ENCODE results near the gene PHB1. TPM values are rescaled to one million over a fixed set of nuclear protein-coding genes. Genes with fewer than 3 reads are reported as not detected.

The PHB1 gene
- polyA plus RNA-seq, 1 donor (not counting 4 experiments of a cell fraction or from before 2014, with no cell fraction given) = 395 TPM

GRCh38 chr17:49370971-49371834 is 43.5 kb downstream of the PHB1 start:
- Histone ChIP-seq H3K36me3 (ENCODE audit: control insufficient read depth in 2 of 2, extremely low read depth in 1 of 2, insufficient read depth in 2 of 2, low read length in 2 of 2) (no peaks in the 10 kb centered on the region), H3K79me2 (ENCODE audit: control insufficient read depth, insufficient read depth, low read length) (no peaks in the 10 kb centered on the region), H4K20me1 (ENCODE audit: control insufficient read depth, extremely low read depth, insufficient read depth, low read length) (no peaks in the 10 kb centered on the region), H3K4me3 (ENCODE audit: control insufficient read depth in 2 of 3, extremely low read depth in 1 of 3, insufficient read depth in 2 of 3, low read depth in 1 of 3, low read length in 3 of 3) (no peak overlapping the region), H2AFZ (ENCODE audit: control insufficient read depth, low read length) (no peak overlapping the region), H3K27me3 (ENCODE audit: control insufficient read depth, extremely low read depth, insufficient read depth, low read length) (no peaks in the 10 kb centered on the region), H3K4me2 (ENCODE audit: control insufficient read depth, extremely low read depth, insufficient read depth, low read depth, low read length) (no peak overlapping the region), H3K27ac (ENCODE audit: control insufficient read depth, insufficient read depth, low read length) (no peak overlapping the region), H3K9ac (ENCODE audit: control insufficient read depth, extremely low read depth, insufficient read depth, low read length) (no peak overlapping the region), H3K4me1 (ENCODE audit: control insufficient read depth, extremely low read depth, insufficient read depth, low read length) (no peaks in the 10 kb centered on the region), H3K9me3 (ENCODE audit: control insufficient read depth, low read depth, low read length) (no peaks in the 10 kb centered on the region), H3K9me1 (ENCODE audit: control insufficient read depth, extremely low read depth, insufficient read depth, low read length) (no peaks in the 10 kb centered on the region)
- dilution Hi-C loops (cut with MboI; ENCODE audit: extremely low pct_ligation_motif_present, low sequenced_read_pairs) = no loop called here
- TF ChIP-seq CTCF (optimal IDR thresholded peaks at IDR 0.05 in 1 of 3, IDR thresholded peaks at IDR 0.05 in 1 of 3, conservative IDR thresholded peaks at IDR 0.05 in 1 of 3; ENCODE audit: extremely low read depth in 1 of 3, insufficient read depth in 2 of 3, low read length in 3 of 3) = no peak
- no peak for TF ChIP-seq EZH2 (IDR thresholded peaks at IDR 0.05; ENCODE audit: low read length)
- no peak for DNase-seq (ENCODE audit: low read depth, low spot score)
- FAIRE-seq = no peak

- no peak for FAIRE-seq
Observed at GRCh38 chr17:49369760-49370159, 44.9 kb downstream of the PHB1 start.

More at GRCh38 chr17:49369760-49370159, 44.9 kb downstream of the PHB1 start:
- no peaks in the 10 kb centered on the region for H3K27me3 ChIP-seq (ENCODE audit: control insufficient read depth, extremely low read depth, insufficient read depth, low read length)
- no peak overlapping the region for H3K4me3 ChIP-seq (ENCODE audit: control insufficient read depth in 2 of 3, extremely low read depth in 1 of 3, insufficient read depth in 2 of 3, low read depth in 1 of 3, low read length in 3 of 3)
- H3K9me1 ChIP-seq (ENCODE audit: control insufficient read depth, extremely low read depth, insufficient read depth, low read length) = no peaks in the 10 kb centered on the region
- H3K4me2 ChIP-seq (ENCODE audit: control insufficient read depth, extremely low read depth, insufficient read depth, low read depth, low read length) = no peak overlapping the region
- dilution Hi-C loops (cut with MboI; ENCODE audit: extremely low pct_ligation_motif_present, low sequenced_read_pairs) = no loop called here
- H3K4me1 ChIP-seq (ENCODE audit: control insufficient read depth, extremely low read depth, insufficient read depth, low read length) = no peaks in the 10 kb centered on the region
- H3K9ac ChIP-seq (ENCODE audit: control insufficient read depth, extremely low read depth, insufficient read depth, low read length) = no peak overlapping the region
- no peak for DNase-seq (ENCODE audit: low read depth, low spot score)
- H2AFZ ChIP-seq (ENCODE audit: control insufficient read depth, low read length) = no peak overlapping the region
- H3K79me2 ChIP-seq (ENCODE audit: control insufficient read depth, insufficient read depth, low read length) = no peaks in the 10 kb centered on the region
- H3K9me3 ChIP-seq (ENCODE audit: control insufficient read depth, low read depth, low read length) = no peaks in the 10 kb centered on the region
- H3K27ac ChIP-seq (ENCODE audit: control insufficient read depth, insufficient read depth, low read length) = no peak overlapping the region
- no peak for TF ChIP-seq EZH2 (IDR thresholded peaks at IDR 0.05; ENCODE audit: low read length)
- no peak for TF ChIP-seq CTCF (optimal IDR thresholded peaks at IDR 0.05 in 1 of 3, IDR thresholded peaks at IDR 0.05 in 1 of 3, conservative IDR thresholded peaks at IDR 0.05 in 1 of 3; ENCODE audit: extremely low read depth in 1 of 3, insufficient read depth in 2 of 3, low read length in 3 of 3)
- no peaks in the 10 kb centered on the region for H4K20me1 ChIP-seq (ENCODE audit: control insufficient read depth, extremely low read depth, insufficient read depth, low read length)
- H3K36me3 ChIP-seq (ENCODE audit: control insufficient read depth in 2 of 2, extremely low read depth in 1 of 2, insufficient read depth in 2 of 2, low read length in 2 of 2) = no peaks in the 10 kb centered on the region

Measured in keratinocyte (primary cell).